Measurements from ENCODE around the gene CPN2. TPM values are rescaled to one million over a fixed set of nuclear protein-coding genes. Genes with fewer than 3 reads are reported as not detected.

The CPN2 gene
- total and polyA plus RNA-seq, 2 experiments from 2014 or later, result 0.10 to 0.14 TPM

- TF ChIP-seq REST (IDR thresholded peaks at IDR 0.05; ENCODE audit: unreplicated experiment) (no peak), ZNF114 (CRISPR knock-in tag; IDR thresholded peaks at IDR 0.05) (no peak), EZH2phosphoT487 (IDR thresholded peaks at IDR 0.05; ENCODE audit: unreplicated experiment) (no peak), EZH2 (IDR thresholded peaks at IDR 0.05; ENCODE audit: low read depth, unreplicated experiment) (no peak), CTCF (conservative IDR thresholded peaks at IDR 0.05; ENCODE audit: low read depth in 2 of 2) (no peak)
These were observed 31.2 kb upstream of the CPN2 start (continued) for GRCh38 chr3:194382196-194382891.

GRCh38 chr3:194381460-194381875 lies 30.3 kb upstream of the CPN2 start:
- Histone ChIP-seq H3K27me3 (ENCODE audit: insufficient read depth) (no peaks in the 10 kb centered on the region), H3F3A (replicated peaks; ENCODE audit: low read depth) (no peaks in the 10 kb centered on the region), H3K36me3 (ENCODE audit: insufficient read depth) (no peaks in the 10 kb centered on the region), H3K4me2 (no peak overlapping the region), H3K79me2 (replicated peaks; ENCODE audit: insufficient read depth) (no peaks in the 10 kb centered on the region), H4K20me1 (replicated peaks; ENCODE audit: insufficient read depth) (no peaks in the 10 kb centered on the region), H3K4me3 (no peak overlapping the region), H3K27ac (ENCODE audit: low read depth) (no peak overlapping the region), H3K4me1 (ENCODE audit: insufficient read depth) (peaks cover 4% of the 10 kb centered on the region; the same call in 1 of the 2 replicates), H3K9me2 (ENCODE audit: insufficient read depth) (no peaks in the 10 kb centered on the region), H2AFZ (no peak overlapping the region)
- Mint-ChIP-seq H3K27ac (no peak overlapping the region), H3K9me3 (no peaks in the 10 kb centered on the region), H3K4me3 (no peak overlapping the region), H3K36me3 (ENCODE audit: low read depth) (no peaks in the 10 kb centered on the region), H3K27me3 (ENCODE audit: insufficient read depth, low read depth, poor library complexity) (peaks cover 8% of the 10 kb centered on the region), H3K4me1 (peaks cover 32% of the 10 kb centered on the region)
- DNase-seq (ENCODE audit: low spot score), result no peak
- ATAC-seq, result peak; percentile 62
- no peak for TF ChIP-seq CTCF (conservative IDR thresholded peaks at IDR 0.05; ENCODE audit: low read depth in 2 of 2)
- TF ChIP-seq ETS1 (IDR thresholded peaks at IDR 0.05), result no peak
- no peak for TF ChIP-seq ZNF462 (CRISPR knock-in tag; IDR thresholded peaks at IDR 0.05)
- TF ChIP-seq POLR2AphosphoS5 (IDR thresholded peaks at IDR 0.05; ENCODE audit: low read depth), result no peak
- TF ChIP-seq EZH2 (IDR thresholded peaks at IDR 0.05; ENCODE audit: low read depth, unreplicated experiment), result no peak
- TF ChIP-seq STAT1 (IDR thresholded peaks at IDR 0.05; ENCODE audit: unreplicated experiment), result no peak

Data from GM23338 (cell line).